IPS-20b (cell line): ENCODE data around the gene YIPF2.

Experiments used
- H3K27ac ChIP-seq: one replicate; pipeline ENCODE4 v1.5.1; 2013; ENCODE audit warnings: low read length
- H3K27me3 ChIP-seq: 2 replicates; pipeline ENCODE4 v1.6.1; 2013; ENCODE audit warnings: mild to moderate bottlenecking, low read length, inconsistent platforms; ENCODE audit not compliant: insufficient read depth
- H3K36me3 ChIP-seq: 2 replicates; pipeline ENCODE4 v1.6.1; 2013; ENCODE audit warnings: low read depth, mild to moderate bottlenecking, inconsistent platforms, low read length, moderate library complexity; ENCODE audit not compliant: insufficient read depth
- H3K4me1 ChIP-seq: 2 replicates; pipeline ENCODE4 v1.6.1; 2013; ENCODE audit warnings: mild to moderate bottlenecking, control low read depth, inconsistent platforms, low read length, moderate library complexity; ENCODE audit not compliant: insufficient read depth
- H3K4me3 ChIP-seq: 2 replicates; pipeline ENCODE4 v1.5.1; 2013; ENCODE audit warnings: mild to moderate bottlenecking, low read length, inconsistent platforms
- H3K9ac ChIP-seq: 2 replicates; pipeline ENCODE4 v1.6.1; 2013; ENCODE audit warnings: low read depth, mild to moderate bottlenecking, inconsistent platforms, low read length, moderate library complexity
- H3K9me3 ChIP-seq: 2 replicates; pipeline ENCODE4 v1.6.1; 2013; ENCODE audit warnings: mild to moderate bottlenecking, low read depth, low read length, inconsistent platforms; ENCODE audit not compliant: insufficient read depth

Gene YIPF2

GRCh38 chr19:10919352-10920287, 8.8 kb downstream of the YIPF2 start:
- H3K27me3 ChIP-seq: no peaks in the 10 kb centered on the region
- no peaks in the 10 kb centered on the region for H3K9me3 ChIP-seq
- H3K4me1 ChIP-seq: no peaks in the 10 kb centered on the region
- no peak overlapping the region for H3K9ac ChIP-seq
- peaks cover 62% of the 10 kb centered on the region for H3K36me3 ChIP-seq
- no peak overlapping the region for H3K4me3 ChIP-seq
- H3K27ac ChIP-seq: no peak overlapping the region

- H3K36me3 ChIP-seq: peaks cover 58% of the 10 kb centered on the region
- H3K27me3 ChIP-seq: no peaks in the 10 kb centered on the region
These were observed 10.1 kb downstream of the YIPF2 start for GRCh38 chr19:10918359-10918758.

GRCh38 chr19:10916602-10917001, 11.8 kb downstream of the YIPF2 start:
- no peaks in the 10 kb centered on the region for H3K9me3 ChIP-seq
- no peaks in the 10 kb centered on the region for H3K4me1 ChIP-seq
- no peak overlapping the region for H3K9ac ChIP-seq
- peaks cover 68% of the 10 kb centered on the region for H3K36me3 ChIP-seq
- H3K27ac ChIP-seq: no peak overlapping the region
- no peak overlapping the region for H3K4me3 ChIP-seq
- no peaks in the 10 kb centered on the region for H3K27me3 ChIP-seq

More at GRCh38 chr19:10918359-10918758, 10.1 kb downstream of the YIPF2 start:
- H3K9me3 ChIP-seq: no peaks in the 10 kb centered on the region
- H3K4me1 ChIP-seq: no peaks in the 10 kb centered on the region
- no peak overlapping the region for H3K9ac ChIP-seq
- no peak overlapping the region for H3K4me3 ChIP-seq
- H3K27ac ChIP-seq: no peak overlapping the region

GRCh38 chr19:10915130-10916091, 13.0 kb downstream of the YIPF2 start:
- H3K36me3 ChIP-seq: peaks cover 70% of the 10 kb centered on the region
- no peak overlapping the region for H3K4me3 ChIP-seq
- no peak overlapping the region for H3K27ac ChIP-seq
- H3K9ac ChIP-seq: no peak overlapping the region
- H3K9me3 ChIP-seq: no peaks in the 10 kb centered on the region
- no peaks in the 10 kb centered on the region for H3K4me1 ChIP-seq
- H3K27me3 ChIP-seq: no peaks in the 10 kb centered on the region

GRCh38 chr19:10913716-10914340, 14.6 kb downstream of the YIPF2 start:
- Histone ChIP-seq H3K36me3 (peaks cover 71% of the 10 kb centered on the region), H3K27ac (no peak overlapping the region), H3K9me3 (no peaks in the 10 kb centered on the region), H3K4me3 (no peak overlapping the region), H3K9ac (no peak overlapping the region), H3K27me3 (no peaks in the 10 kb centered on the region), H3K4me1 (no peaks in the 10 kb centered on the region)

GRCh38 chr19:10912619-10913018, 15.8 kb downstream of the YIPF2 start:
- Histone ChIP-seq H3K27ac (no peak overlapping the region), H3K9ac (no peak overlapping the region), H3K27me3 (no peaks in the 10 kb centered on the region), H3K4me3 (no peak overlapping the region), H3K36me3 (peaks cover 72% of the 10 kb centered on the region), H3K9me3 (no peaks in the 10 kb centered on the region), H3K4me1 (no peaks in the 10 kb centered on the region)

- peaks cover 73% of the 10 kb centered on the region for H3K36me3 ChIP-seq
These were observed 16.7 kb downstream of the YIPF2 start for GRCh38 chr19:10911579-10912363.

GRCh38 chr19:10908380-10908960, 20.0 kb downstream of the YIPF2 start:
- no peak overlapping the region for H3K9ac ChIP-seq
- peaks cover 51% of the 10 kb centered on the region for H3K36me3 ChIP-seq

More at GRCh38 chr19:10911579-10912363, 16.7 kb downstream of the YIPF2 start:
- H3K9me3 ChIP-seq: no peaks in the 10 kb centered on the region
- no peak overlapping the region for H3K27ac ChIP-seq
- no peak overlapping the region for H3K4me3 ChIP-seq
- no peak overlapping the region for H3K9ac ChIP-seq
- H3K27me3 ChIP-seq: no peaks in the 10 kb centered on the region
- H3K4me1 ChIP-seq: no peaks in the 10 kb centered on the region

GRCh38 chr19:10907925-10908324, 20.5 kb downstream of the YIPF2 start:
- Histone ChIP-seq H3K9me3 (no peaks in the 10 kb centered on the region), H3K4me3 (no peak overlapping the region), H3K27ac (no peak overlapping the region), H3K9ac (no peak overlapping the region), H3K27me3 (no peaks in the 10 kb centered on the region), H3K36me3 (peaks cover 48% of the 10 kb centered on the region), H3K4me1 (no peaks in the 10 kb centered on the region)

More at GRCh38 chr19:10908380-10908960, 20.0 kb downstream of the YIPF2 start:
- Histone ChIP-seq H3K27ac (no peak overlapping the region), H3K4me1 (no peaks in the 10 kb centered on the region), H3K9me3 (no peaks in the 10 kb centered on the region), H3K4me3 (no peak overlapping the region), H3K27me3 (no peaks in the 10 kb centered on the region)

GRCh38 chr19:10899151-10899653, 29.2 kb downstream of the YIPF2 start:
- Histone ChIP-seq H3K36me3 (no peaks in the 10 kb centered on the region), H3K27me3 (no peaks in the 10 kb centered on the region), H3K4me3 (no peak overlapping the region), H3K27ac (no peak overlapping the region), H3K9ac (no peak overlapping the region), H3K4me1 (peaks cover 8% of the 10 kb centered on the region; the same call in 1 of the 2 replicates), H3K9me3 (no peaks in the 10 kb centered on the region)
